ENCODE results near the gene THOC2. TPM values are rescaled to one million over a fixed set of nuclear protein-coding genes. Genes with fewer than 3 reads are reported as not detected.
"Not testable (repeated sequence)": the region's sequence is repeated elsewhere in the genome, so short reads cannot be mapped to it uniquely, and the experiment has no call there.

THOC2 gene
- polyA plus RNA-seq, 4 donors, result 96.7 to 143 (median 125) TPM

DNA sequence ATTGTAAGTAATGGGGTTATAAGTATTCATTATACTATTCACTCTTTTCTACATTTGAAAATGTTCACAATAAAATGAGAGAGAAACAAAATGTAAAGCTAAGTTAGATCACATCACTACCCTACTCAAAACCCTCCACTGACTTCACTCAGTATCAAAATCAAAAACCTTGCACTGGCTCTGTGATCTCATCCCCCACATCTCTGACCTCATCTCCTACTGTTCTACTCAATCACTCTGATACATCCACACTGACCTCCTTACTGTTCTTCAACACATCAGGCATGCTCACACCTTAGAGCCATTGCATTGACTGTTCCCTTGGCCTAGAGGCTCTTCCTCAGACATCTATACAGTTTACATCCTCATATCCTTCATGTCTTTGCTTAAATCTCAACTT is 50.7 kb downstream of the THOC2 start:
- DNase-seq (ENCODE audit: low read depth in 4 of 4, low spot score in 2 of 4), result no peak

DNA sequence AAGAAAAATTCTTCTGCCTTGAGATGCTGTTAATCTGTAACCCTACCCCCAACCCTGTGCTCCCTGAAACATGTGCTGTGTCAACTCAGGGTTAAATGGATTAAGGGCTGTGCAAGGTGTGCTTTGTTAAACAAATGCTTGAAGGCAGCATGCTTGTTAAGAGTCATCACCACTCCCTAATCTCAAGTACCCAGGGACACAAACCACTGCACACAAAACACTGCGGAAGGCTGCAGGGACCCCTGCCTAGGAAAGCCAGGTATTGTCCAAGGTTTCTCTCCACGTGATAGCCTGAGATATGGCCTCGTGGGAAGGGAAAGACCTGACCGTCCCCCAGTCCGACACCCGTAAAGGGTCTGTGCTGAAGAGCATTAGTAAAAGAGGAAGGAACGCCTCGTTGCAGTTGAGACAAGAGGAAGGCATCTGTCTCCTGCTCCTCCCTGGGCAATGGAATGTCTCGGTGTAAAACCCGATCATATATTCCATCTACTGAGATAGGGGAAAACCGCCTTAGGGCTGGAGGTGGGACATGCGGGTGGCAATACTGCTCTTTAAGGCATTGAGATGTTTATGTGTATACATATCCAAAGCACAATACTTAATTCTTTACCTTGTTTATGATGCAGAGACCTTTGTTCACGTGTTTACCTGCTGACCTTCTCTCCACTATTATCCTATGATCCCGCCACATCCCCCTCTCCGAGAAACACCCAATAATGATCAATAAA is 53.0 kb downstream of the THOC2 start:
- DNase-seq (ENCODE audit: low read depth in 4 of 4, low spot score in 2 of 4), result not testable (repeated sequence)

DNA sequence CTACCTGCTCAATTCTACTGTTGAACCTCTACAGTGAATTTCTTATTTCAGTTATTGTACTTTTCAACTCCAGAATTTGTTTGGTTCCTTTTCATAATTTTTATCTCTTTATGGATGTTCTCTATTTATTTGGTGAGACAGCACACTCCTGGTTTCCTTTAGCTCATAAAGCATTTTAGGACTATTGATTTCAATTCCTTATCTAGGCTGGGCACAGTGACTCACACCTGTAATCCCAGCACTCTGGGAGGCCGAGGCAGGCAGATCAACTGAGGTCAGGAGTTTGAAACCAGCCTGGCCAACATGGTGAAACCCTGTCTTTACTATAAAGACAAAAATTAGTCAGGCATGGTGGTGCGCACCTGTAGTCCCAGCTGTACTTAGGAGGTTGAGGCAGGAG is 57.7 kb downstream of the THOC2 start:
- no peak for DNase-seq (ENCODE audit: low read depth in 4 of 4, low spot score in 2 of 4)

DNA sequence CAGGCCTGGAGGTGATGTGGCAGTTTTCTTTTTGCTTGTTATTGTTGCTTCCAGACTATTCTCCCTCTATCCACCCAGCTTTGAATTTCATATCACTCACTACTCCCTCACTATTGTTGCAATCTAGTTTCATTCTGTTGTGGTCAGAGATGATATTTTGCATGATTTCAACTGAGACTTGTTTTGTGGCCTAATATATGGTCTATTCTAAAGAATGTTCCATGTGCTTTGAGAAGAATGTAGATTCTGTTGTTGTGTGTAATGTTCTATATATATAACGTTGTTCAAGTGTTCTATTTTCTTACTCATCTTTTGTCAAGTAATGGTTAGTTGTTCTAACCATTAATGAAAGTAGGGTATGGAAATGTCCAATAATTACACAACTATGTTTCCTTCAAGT is 59.0 kb downstream of the THOC2 start:
- DNase-seq (ENCODE audit: low read depth in 4 of 4, low spot score in 2 of 4), result no peak

DNA sequence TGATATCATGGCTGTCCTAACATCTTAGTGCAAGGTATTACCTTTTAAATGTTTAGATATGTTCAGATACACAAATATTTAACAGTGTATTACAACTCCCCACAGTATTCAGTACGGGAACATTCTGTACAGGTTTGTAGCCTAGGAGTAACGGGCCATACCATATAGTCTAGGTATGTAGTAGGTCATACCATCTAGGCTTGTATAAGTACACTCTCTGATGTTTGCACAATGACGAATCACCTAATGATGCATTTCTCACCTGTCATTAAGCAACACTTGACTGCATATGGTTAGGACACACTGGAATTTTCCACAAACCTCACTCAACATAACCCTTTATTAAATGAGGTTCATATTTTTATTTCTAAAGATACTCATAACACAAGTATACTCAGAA is 67.7 kb downstream of the THOC2 start:
- no peak for DNase-seq (ENCODE audit: low read depth in 4 of 4, low spot score in 2 of 4)

DNA sequence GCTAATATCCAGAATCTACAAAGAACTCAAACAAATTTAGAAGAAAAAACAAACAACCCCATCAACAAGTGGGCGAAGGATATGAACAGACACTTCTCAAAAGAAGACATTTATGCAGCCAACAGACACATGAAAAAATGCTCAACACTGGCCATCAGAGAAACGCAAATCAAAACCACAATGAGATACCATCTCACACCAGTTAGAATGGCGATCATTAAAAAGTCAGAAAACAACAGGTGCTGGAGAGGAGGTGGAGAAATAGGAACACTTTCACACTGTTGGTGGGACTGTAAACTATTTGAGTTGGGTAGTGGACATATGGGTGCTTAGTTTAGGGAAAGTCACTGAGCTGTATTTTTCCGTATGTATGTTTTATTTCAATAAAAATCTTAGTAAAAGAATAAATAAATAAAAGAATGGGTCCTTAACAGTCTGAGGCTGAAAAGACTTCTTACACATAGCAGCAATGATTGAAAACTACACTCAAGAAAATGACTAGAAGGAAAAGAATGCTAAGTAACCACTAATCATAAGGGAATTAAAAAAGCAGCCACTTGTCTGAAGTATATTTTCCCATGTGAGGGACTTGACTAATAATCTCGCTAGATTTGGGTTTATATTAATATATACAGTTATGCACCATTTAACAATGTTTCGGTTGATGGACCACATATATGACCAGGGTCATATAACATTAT is 68.2 kb downstream of the THOC2 start:
- not testable (repeated sequence) for DNase-seq (ENCODE audit: low read depth in 4 of 4, low spot score in 2 of 4)

DNA sequence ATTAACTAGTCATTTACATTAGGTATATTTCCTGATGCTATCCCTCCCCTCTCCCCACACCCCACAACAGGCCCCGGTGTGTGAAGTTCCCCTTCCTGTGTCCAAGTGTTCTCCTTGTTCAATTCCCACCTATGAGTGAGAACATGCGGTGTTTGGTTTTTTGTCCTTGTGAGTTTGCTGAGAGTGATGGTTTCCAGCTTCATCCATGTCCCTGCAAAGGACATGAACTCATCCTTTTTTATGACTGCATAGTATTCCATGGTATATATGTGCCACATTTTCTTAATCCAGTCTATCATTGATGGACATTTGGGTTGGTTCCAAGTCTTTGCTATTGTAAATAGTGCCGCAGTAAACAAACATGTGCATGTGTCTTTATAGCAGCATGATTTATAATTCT is 69.1 kb downstream of the THOC2 start:
- DNase-seq (ENCODE audit: low read depth in 4 of 4, low spot score in 2 of 4), result not testable (repeated sequence)

DNA sequence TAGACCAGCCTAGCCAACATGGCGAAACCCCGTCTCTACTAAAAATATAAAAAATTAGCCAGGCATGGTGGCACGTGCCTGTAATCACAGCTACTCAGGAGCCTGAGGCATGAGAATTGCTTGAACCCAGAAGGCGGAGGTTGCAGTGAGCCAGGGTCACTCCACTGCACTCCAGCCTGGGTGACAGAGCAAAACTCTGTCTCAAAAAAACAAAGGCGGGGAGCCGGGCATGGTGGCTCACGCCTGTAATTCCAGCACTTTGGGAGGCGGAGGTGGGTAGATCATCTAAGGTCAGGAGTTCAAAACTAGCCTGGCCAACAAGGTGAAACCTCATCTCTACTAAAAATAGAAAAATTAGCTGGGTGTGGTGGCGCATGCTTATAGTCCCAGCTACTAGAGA is 76.3 kb downstream of the THOC2 start:
- DNase-seq (ENCODE audit: low read depth in 4 of 4, low spot score in 2 of 4), result not testable (repeated sequence)

DNA sequence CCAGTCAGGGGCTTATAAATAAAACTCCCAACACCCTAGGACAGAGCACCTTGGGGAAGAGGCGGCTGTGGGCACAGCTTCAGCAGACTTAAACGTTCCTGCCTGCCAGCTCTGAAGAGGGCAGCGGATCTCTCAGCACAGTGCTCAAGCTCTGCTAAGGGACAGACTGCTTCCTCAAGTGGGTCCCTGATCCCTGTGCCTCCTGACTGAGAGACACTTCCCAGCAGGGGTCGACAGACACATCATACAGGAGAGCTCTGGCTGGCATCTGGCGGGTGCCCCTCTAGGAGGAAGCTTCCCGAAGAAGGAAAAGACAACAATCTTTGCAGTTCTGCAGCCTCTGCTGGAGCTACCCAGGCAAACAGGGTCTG is 84.1 kb downstream of the THOC2 start:
- DNase-seq (ENCODE audit: low read depth in 4 of 4, low spot score in 2 of 4), result not testable (repeated sequence)

DNA sequence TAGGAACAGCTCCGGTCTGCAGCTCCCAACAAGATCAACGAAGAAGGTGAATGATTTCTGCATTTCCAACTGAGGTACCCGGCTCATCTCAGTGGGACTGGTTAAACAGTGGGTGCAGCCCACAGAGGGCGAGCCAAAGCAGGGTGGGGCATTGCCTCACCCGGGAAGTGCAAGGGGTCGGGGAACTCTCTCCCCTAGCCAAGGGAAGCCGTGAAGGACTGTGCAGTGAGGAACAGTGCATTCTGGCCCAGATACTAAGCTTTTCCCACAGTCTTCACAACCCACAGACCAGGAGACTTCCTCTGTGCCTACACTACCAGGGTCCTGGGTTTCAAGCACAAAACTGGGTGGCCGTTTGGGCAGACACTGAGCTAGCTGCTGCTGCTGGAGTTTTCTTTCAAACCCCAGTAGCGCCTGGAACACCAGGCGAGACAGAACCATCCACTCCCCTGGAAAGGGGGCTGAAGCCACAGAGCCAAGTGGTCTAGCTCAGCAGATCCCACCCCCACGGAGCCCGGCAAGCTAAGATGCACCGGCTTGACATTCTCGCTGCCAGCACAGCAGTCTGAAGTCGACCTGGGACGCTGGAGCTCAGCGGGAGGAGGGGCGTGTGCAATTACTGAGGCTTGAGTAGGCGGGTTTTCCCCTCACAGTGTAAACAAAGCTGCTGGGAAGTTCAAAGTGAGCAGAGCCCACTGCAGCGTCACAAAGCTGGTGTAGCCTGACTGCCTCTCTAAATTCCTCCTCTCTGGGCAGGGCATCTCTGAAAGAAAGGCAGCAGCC is 84.6 kb downstream of the THOC2 start:
- peak; percentile 11 to 49 (median 19) for DNase-seq (ENCODE audit: low read depth in 4 of 4, low spot score in 2 of 4)

DNA sequence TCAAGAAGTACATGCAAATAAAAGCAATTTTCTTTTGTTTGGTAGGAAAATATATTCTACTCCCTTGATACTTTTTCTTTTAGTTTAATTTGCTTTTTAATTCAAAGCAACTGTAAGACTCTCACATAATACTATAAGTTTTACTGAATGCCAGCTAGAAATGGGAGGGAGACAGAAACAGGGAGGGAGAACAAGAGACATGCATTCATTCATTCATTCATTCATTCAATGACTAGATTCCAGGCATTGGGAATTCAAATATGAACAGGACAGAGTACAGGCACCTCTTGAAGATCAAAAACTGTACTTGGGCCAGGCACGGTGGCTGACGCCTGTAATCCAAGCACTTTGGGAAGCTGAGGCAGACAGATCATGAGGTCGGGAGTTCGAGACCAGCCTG is 85.6 kb downstream of the THOC2 start:
- DNase-seq (ENCODE audit: low read depth in 4 of 4, low spot score in 2 of 4), result no peak

DNA sequence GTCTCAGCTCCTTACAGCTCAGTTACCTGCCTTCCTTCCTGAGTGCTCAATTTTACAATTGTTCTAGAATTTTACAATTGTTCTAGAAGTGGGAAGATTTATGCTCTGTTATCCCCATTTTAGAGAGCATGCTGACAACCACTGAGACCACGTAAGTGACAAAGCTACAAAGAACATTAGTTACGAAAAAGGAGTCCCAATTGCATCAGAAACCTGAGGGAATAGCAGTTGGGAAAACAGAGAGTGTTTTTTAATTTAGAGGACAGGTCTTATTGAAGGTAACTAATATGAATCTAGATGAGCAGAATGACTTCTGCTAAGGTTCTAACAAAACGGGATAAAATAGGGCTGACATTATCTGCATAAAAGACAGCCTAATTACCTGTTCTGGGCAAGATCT is 103.3 kb downstream of the THOC2 start:
- no peak for DNase-seq (ENCODE audit: low read depth in 4 of 4, low spot score in 2 of 4)

DNA sequence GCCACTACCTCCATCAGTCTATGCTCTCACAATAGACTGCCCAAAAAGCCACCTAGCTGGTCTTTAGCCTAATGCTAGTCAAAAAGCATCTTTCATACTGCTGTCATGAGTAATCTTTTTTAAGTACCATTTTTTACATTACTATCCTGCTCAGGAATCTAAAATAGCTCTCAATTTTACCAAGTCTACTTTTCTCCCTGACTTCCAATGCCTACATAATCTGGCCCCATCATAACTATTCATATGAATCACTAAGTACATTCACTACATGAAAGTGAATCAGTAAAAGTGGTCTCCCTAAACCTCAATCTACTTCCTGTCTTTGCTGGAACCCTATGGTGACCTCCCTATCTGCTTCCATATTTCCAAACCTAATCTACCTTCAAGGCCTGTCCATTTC is 105.9 kb downstream of the THOC2 start:
- no peak for DNase-seq (ENCODE audit: low read depth in 4 of 4, low spot score in 2 of 4)

DNA sequence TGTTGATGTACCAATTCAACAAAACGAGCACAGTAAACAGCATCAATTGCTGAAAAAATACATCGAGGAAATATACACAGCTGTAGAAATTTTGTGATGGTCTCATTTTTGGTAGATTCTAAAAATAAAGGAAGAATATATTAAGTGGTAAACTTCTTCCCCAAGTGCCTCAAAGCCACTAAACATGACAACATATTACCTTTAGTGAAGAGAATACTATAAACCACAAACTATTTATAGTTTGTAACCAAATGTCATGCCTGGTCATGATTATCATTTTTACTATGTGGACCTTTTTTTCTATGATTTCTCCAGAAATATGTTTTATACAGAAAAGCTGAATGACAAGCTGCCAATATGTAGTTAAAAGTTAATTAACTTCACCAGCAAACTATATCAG is 106.9 kb downstream of the THOC2 start:
- DNase-seq (ENCODE audit: low read depth in 4 of 4, low spot score in 2 of 4), result no peak

DNA sequence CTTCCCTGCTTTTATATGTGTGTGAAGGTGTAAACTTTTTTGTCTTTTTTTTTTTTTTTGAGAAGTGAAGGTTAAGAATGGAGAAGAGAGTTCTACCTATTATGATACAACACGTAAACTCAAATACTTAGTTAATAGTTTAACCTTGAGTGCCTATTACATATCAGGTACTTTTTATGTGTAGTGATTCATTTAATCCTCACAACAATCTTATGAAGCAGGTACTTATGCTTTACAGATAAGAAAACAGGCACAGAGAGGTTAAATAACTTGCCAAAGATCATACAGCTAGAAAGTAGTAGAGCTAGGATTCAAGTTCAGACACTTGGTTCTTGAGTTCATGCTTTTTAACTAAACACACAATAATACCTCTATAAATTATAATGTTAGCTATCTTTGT is 107.4 kb downstream of the THOC2 start:
- no peak for DNase-seq (ENCODE audit: low read depth in 4 of 4, low spot score in 2 of 4)

DNA sequence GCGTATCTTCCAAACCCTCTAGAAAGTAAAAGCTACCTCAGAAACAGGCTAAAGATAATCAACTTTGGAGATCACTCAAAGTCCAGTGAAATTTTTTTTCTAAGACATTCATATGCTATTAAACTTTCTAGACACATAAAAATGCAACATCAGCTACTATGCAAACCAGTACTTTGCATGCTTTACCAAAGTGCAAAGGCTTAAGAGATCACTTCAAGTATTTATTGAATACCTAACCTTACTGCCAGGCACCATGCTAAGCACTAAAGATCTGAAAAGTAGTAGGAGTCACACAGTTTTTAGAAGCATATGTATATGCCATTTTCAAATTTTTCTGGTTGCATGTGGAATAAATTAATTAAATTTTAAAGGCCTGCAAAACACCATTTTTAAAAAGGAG is 115.8 kb downstream of the THOC2 start:
- DNase-seq (ENCODE audit: low read depth in 4 of 4, low spot score in 2 of 4), result no peak

DNA sequence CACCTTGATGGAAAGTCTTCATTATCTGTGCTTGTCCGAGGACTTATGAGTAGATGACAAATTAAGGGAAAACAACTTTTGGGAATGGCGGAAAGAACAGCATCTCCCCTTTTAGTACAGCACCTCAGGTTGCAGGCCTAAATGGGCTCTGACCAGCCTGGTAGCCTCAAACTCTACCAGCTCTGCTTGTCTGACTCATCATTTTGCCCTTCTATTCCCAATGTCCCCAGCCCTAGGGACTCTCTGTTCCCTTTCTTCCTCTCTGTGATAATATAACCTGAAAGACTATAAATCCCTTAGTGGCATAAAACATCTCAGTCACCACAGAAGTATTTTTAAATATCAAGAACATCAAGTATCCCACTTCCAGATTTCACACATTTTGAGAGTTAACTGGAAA is 121.9 kb downstream of the THOC2 start:
- DNase-seq (ENCODE audit: low read depth in 4 of 4, low spot score in 2 of 4), result no peak

DNA sequence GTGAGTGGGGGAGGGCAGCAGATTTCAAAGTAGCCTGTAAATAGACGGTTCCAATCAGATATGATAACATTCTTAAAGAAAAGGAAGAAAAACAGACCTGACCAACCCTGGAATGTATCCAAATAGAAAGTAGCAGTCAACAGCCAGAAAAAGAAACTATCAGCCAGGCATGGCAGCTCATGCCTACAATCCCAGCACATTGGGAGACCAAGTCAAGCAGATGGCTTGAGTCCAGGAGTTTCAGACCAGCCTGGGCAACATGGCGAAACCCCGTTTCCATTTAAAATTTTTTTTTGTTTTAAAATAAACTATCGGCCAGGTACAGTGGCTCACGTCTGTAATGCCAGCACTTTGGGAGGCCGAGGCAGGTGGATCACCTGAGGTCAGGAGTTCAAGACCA is 125.0 kb downstream of the THOC2 start:
- no peak for DNase-seq (ENCODE audit: low read depth in 4 of 4, low spot score in 2 of 4)

DNA sequence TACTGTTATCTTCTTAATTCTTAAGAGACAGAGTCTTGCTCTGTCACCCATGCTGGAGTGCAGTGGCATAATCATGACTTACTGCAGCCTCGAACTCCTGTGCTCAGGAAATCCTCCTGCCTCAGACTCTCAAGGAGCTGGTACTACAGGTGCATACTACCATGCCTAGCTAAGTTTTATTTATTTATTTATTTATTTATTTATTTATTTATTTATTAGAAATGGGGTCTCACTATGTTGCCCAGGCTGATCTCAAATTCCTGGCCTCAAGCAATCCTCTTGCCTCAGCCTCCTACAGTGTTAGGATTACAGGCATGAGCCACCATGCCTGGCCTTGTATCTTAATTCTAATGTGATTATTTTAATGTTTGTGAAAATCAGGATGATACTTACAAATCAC is 125.6 kb downstream of the THOC2 start:
- no peak for DNase-seq (ENCODE audit: low read depth in 4 of 4, low spot score in 2 of 4)

DNA sequence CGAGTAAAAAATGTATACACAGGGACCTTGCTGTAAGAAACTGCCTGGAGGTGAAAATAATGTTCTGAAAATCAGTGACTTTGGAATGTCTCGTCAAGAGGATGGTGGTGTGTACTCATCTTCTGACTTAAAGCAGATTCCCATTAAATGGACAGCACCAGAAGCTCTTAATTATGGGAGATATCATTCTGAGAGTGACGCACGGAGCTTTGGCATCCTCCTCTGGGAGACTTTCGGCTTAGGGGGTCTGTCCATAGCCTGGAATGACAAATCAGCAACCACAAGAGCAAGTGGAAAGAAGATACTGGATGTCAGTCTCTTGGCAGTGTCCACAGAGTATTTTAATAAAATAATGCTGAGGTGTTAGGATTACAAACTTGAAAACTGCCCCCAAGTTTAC is 129.4 kb downstream of the THOC2 start:
- no peak for DNase-seq (ENCODE audit: low read depth in 4 of 4, low spot score in 2 of 4)

DNA sequence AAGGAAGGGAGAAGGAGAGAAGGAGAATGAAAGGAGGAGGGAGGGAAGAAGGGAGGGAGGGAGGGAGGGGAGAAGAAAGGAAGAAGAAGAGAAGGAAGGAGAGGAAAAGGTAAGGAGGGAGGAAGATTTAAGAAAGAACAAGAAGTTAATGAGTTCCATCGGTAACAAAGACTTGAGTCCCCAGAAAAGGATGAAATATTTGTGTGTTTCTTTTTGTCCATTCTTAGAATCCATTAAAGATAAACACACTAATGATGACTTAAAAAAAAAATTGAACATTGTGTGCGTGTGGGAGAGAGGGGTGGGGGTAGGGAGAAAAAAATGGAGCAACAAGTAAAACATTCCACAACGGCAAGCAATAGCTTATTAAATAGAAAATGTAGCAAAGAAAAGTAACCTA is 131.4 kb downstream of the THOC2 start:
- DNase-seq (ENCODE audit: low read depth in 4 of 4, low spot score in 2 of 4), result no peak

DNA sequence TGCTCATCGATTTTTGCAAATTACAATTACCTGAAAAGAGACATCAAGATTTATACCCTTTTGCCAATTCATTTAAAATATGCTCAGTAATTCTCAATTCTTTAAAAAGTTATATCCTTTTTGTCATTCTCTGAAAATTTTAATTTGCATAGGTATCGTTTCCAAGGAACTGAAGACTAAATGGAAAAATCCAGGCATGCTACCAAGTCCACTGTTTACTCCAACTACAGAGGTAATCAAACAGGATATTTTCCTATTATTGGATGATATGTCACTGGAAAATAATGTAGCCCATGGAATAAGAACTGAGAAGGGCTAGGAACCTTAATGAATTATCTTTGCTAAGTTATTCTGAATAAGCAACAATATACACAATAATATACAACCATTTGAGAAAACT is 132.7 kb downstream of the THOC2 start:
- DNase-seq (ENCODE audit: low read depth in 4 of 4, low spot score in 2 of 4), result no peak
